Measurements from ENCODE around the gene RUFY2. TPM values are rescaled to one million over a fixed set of nuclear protein-coding genes. Genes with fewer than 3 reads are reported as not detected.

RUFY2 gene
- total and polyA plus RNA-seq, 8 donors: 3.6 to 15.5 (median 9.7) TPM

- TF ChIP-seq CTCF (IDR thresholded peaks at IDR 0.05): no peak
- Histone ChIP-seq H3K36me3 (no peaks in the 10 kb centered on the region), H3K27me3 (no peaks in the 10 kb centered on the region), H3K9me3 (no peaks in the 10 kb centered on the region), H3K4me3 (no peak overlapping the region), H3K4me1 (no peaks in the 10 kb centered on the region), H3K27ac (no peak overlapping the region)
- DNase-seq: no peak
- intact Hi-C loops (cut with DNase I): no loop called here
- FAIRE-seq: no peak
- no peak for ATAC-seq
Observed at GRCh38 chr10:68310531-68310930, 96.5 kb downstream of the RUFY2 start.

GRCh38 chr10:68305854-68306253 is 101.2 kb downstream of the RUFY2 start:
- Histone ChIP-seq H3K27ac (peak overlapping the region in 2 of 4 donors; percentile 72 to 86), H3K4me1 (peaks cover 16 to 20% (median 16%) of the 10 kb centered on the region in 3 donors), H3K27me3 (no peaks in the 10 kb centered on the region), H3K9me3 (no peaks in the 10 kb centered on the region), H3K36me3 (no peaks in the 10 kb centered on the region), H3K4me3 (peak overlapping the region; percentile 15 to 37 (median 28))
- 0 to 21% methylated on average over 1 of the region's 1 CpG for WGBS, 2 donors
- TF ChIP-seq CTCF (IDR thresholded peaks at IDR 0.05): no peak
- ATAC-seq: peak in 2 of 4 donors; percentile 2 to 9
- no peak for DNase-seq
- no peak for FAIRE-seq
- intact Hi-C loops (cut with DNase I): no loop called here

GRCh38 chr10:68303849-68304412 is 103.1 kb downstream of the RUFY2 start:
- Histone ChIP-seq H3K9me3 (no peaks in the 10 kb centered on the region), H3K27me3 (no peaks in the 10 kb centered on the region), H3K4me1 (peaks cover 16 to 26% (median 16%) of the 10 kb centered on the region in 3 donors), H3K4me3 (peak overlapping the region in 1 of 4 donors; percentile 37), H3K27ac (peak overlapping the region in 2 of 4 donors; percentile 72 to 86), H3K36me3 (no peaks in the 10 kb centered on the region)
- no peak for TF ChIP-seq CTCF (IDR thresholded peaks at IDR 0.05)
- FAIRE-seq (no peak), ATAC-seq (peak; percentile 66 to 80 (median 79)), DNase-seq (peak in 5 of 6 donors; percentile 64 to 87 (median 82))
- 19 to 20% methylated on average over 7 of the region's 7 CpGs for WGBS, 2 donors
- intact Hi-C loops (cut with DNase I): no loop called here

GRCh38 chr10:68302871-68303270 is 104.2 kb downstream of the RUFY2 start:
- peaks cover 16 to 26% (median 16%) of the 10 kb centered on the region in 3 donors for H3K4me1 ChIP-seq
- H3K27ac ChIP-seq: no peak overlapping the region
- no peak overlapping the region for H3K4me3 ChIP-seq
- 54 to 58% methylated on average over 5 of the region's 5 CpGs for WGBS, 2 donors
- H3K27me3 ChIP-seq: no peaks in the 10 kb centered on the region
- no peaks in the 10 kb centered on the region for H3K36me3 ChIP-seq
- intact Hi-C loops (cut with DNase I): no loop called here
- FAIRE-seq (no peak), ATAC-seq (no peak), DNase-seq (no peak)
- no peaks in the 10 kb centered on the region for H3K9me3 ChIP-seq
- no peak for TF ChIP-seq CTCF (IDR thresholded peaks at IDR 0.05)

- H3K4me3 ChIP-seq: no peak overlapping the region
- H3K9me3 ChIP-seq: no peaks in the 10 kb centered on the region
- peaks cover 16 to 26% (median 16%) of the 10 kb centered on the region in 3 donors for H3K4me1 ChIP-seq
- no peak overlapping the region for H3K27ac ChIP-seq
- intact Hi-C loops (cut with DNase I): no loop called here
- 32 to 61% methylated on average over 2 of the region's 2 CpGs for WGBS, 2 donors
- DNase-seq (no peak), ATAC-seq (no peak), FAIRE-seq (no peak)
- no peak for TF ChIP-seq CTCF (IDR thresholded peaks at IDR 0.05)
- no peaks in the 10 kb centered on the region for H3K36me3 ChIP-seq
- H3K27me3 ChIP-seq: no peaks in the 10 kb centered on the region
Observed at GRCh38 chr10:68302503-68302823, 104.6 kb downstream of the RUFY2 start.
